NCI-H748 (cell line): ENCODE measurements around the gene KLHDC4.

ENCODE experiments used
- DNase-seq: peaks from one replicate; lab custom pipeline; 2025; ENCODE audit not compliant: unreplicated experiment; lab: John Stamatoyannopoulos, UW

KLHDC4 gene

GRCh38 chr16:87662254-87663204 is 103.3 kb downstream of the KLHDC4 start:
- DNase-seq: no peak

- no peak for DNase-seq
Measured at GRCh38 chr16:87661561-87661960, 104.2 kb downstream of the KLHDC4 start.

DNA sequence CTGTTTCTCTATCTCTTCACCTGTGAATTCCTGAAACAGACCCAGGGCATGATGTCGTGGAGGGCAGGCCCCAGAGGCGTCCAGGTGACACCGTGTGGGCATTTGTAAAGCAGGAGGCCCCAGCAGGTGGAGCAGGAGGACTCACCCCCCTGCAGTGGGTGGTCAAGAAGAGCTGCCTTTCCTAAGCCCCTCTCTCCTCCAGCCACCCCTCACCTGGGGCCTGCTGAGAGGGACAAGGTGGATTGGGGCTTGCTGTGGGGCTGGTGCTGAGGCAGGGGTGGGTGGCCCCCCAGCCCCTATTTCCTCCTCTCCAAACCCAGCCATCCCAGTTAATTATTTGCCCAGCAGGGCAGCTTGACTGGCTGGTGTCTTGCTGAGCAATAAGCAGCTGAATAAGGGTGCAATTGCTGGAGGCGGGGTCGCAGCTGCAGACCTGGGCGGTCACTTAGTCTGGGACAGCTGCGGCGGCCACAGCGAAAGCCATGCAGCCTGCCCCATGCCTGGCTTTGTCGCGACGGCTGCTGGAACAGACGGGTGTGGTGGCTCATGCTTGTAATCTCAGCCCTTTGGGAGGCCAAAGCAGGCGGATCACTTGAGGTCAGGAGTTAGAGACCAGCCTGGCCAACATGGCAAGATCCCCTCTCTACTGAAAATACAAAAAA is 107.1 kb downstream of the KLHDC4 start:
- no peak for DNase-seq
